Urinary bladder (tissue), 4 donors: ENCODE results near the gene PRRT1. TPM values are rescaled to one million over a fixed set of nuclear protein-coding genes. Genes with fewer than 3 reads are reported as not detected.
"Not testable (repeated sequence)": the region's sequence is repeated elsewhere in the genome, so short reads cannot be mapped to it uniquely, and the experiment has no call there.

ENCODE experiments used
- DNase-seq: peaks from one replicate; pipeline ENCODE4 v3.0.0-alpha.2; 2015; ENCODE audit errors: extremely low spot score
- H3K27ac ChIP-seq: one replicate; pipeline ENCODE4 v1.5.1; 2013; ENCODE audit warnings: low read depth, mild to moderate bottlenecking, moderate library complexity
- H3K36me3 ChIP-seq: one replicate; pipeline ENCODE4 v1.6.1; 2013; ENCODE audit warnings: mild to moderate bottlenecking, moderate library complexity; ENCODE audit not compliant: insufficient read depth
- H3K4me1 ChIP-seq: one replicate; pipeline ENCODE4 v1.6.1; 2013; ENCODE audit warnings: mild to moderate bottlenecking, moderate library complexity; ENCODE audit not compliant: insufficient read depth
- H3K4me3 ChIP-seq: one replicate; pipeline ENCODE4 v1.5.1; 2013; ENCODE audit warnings: low read depth, low read length
- WGBS: extraction: QIAGEN DNeasy Blood & Tissue Kit; methylation state at CpG from one replicate; pipeline ENCODE4 v1.1.7; 2013; 5-methylcytosine and 5-hydroxymethylcytosine counted together
- polyA plus RNA-seq: library from polyadenylated mRNA; stranded (reverse); fragments of 200-250 nt; gene quantifications from one replicate; pipeline ENCODE4 v1.2.3, GENCODE V29; 2013
- total RNA-seq: library from RNA; depleted of rRNA; stranded (reverse); fragments of >200 nt; gene quantifications from one replicate; pipeline ENCODE4 v1.2.3, GENCODE V29; 2014
- donor health status: healthy with polysubstance abuse.
- donor health status: healthy.

Gene PRRT1
- 0.42 TPM for total RNA-seq
- polyA plus RNA-seq, result 10.8 TPM

GRCh38 chr6:32151863-32152768, at the start of gene PRRT1:
TSS of gene PRRT1 (minus strand) at chr6:32151939. CDS start at chr6:32151827, 112 bp downstream.
- Histone ChIP-seq H3K27ac (peak within 1 kb of the TSS; percentile 76), H3K36me3 (no peaks in the 10 kb centered on the region), H3K4me3 (peak within 1 kb of the TSS; percentile 65), H3K4me1 (no peaks in the 10 kb centered on the region)
- 16% methylated on average over 18 of the region's 24 CpGs for WGBS
- DNase-seq, result no peak

- no peaks in the 10 kb centered on the region for H3K4me1 ChIP-seq
- 89% methylated on average over 13 of the region's 13 CpGs for WGBS
- no peaks in the 10 kb centered on the region for H3K36me3 ChIP-seq
- DNase-seq, result no peak
- no peak overlapping the region for H3K27ac ChIP-seq
- H3K4me3 ChIP-seq, result no peak overlapping the region
Measured at GRCh38 chr6:32200711-32201475, 49.2 kb upstream of the PRRT1 start.

GRCh38 chr6:32198866-32199265, 47.1 kb upstream of the PRRT1 start:
- 84% methylated on average over 17 of the region's 17 CpGs for WGBS
- Histone ChIP-seq H3K36me3 (no peaks in the 10 kb centered on the region), H3K27ac (no peak overlapping the region), H3K4me1 (no peaks in the 10 kb centered on the region), H3K4me3 (no peak overlapping the region)
- no peak for DNase-seq

GRCh38 chr6:32198345-32198696, 46.6 kb upstream of the PRRT1 start:
- Histone ChIP-seq H3K27ac (no peak overlapping the region), H3K4me1 (no peaks in the 10 kb centered on the region), H3K4me3 (no peak overlapping the region), H3K36me3 (no peaks in the 10 kb centered on the region)
- 75% methylated on average over 3 of the region's 3 CpGs for WGBS
- DNase-seq, result no peak

GRCh38 chr6:32196682-32197616, 45.2 kb upstream of the PRRT1 start:
- 20% methylated on average over 28 of the region's 28 CpGs for WGBS

GRCh38 chr6:32195902-32196681, 44.4 kb upstream of the PRRT1 start:
- H3K4me3 ChIP-seq, result peak overlapping the region; percentile 41
- WGBS, result under 1% methylated on average over 58 of the region's 58 CpGs
- DNase-seq, result peak; percentile 87
- no peaks in the 10 kb centered on the region for H3K36me3 ChIP-seq
- H3K4me1 ChIP-seq, result no peaks in the 10 kb centered on the region
- H3K27ac ChIP-seq, result peak overlapping the region; percentile 97

More at GRCh38 chr6:32196682-32197616, 45.2 kb upstream of the PRRT1 start:
- Histone ChIP-seq H3K27ac (peak overlapping the region; percentile 97), H3K4me1 (no peaks in the 10 kb centered on the region), H3K4me3 (peak overlapping the region; percentile 41), H3K36me3 (no peaks in the 10 kb centered on the region)
- DNase-seq, result no peak

- no peaks in the 10 kb centered on the region for H3K36me3 ChIP-seq
- no peak overlapping the region for H3K27ac ChIP-seq
- H3K4me3 ChIP-seq, result peak overlapping the region; percentile 41
- H3K4me1 ChIP-seq, result no peaks in the 10 kb centered on the region
- peak; percentile 99 for DNase-seq
- under 1% methylated on average over 25 of the region's 25 CpGs for WGBS
Measured at GRCh38 chr6:32195652-32195901, 43.8 kb upstream of the PRRT1 start.

GRCh38 chr6:32194825-32195651, 43.3 kb upstream of the PRRT1 start:
- Histone ChIP-seq H3K4me1 (no peaks in the 10 kb centered on the region), H3K4me3 (peak overlapping the region; percentile 6), H3K27ac (peak overlapping the region; percentile 76), H3K36me3 (no peaks in the 10 kb centered on the region)
- 15% methylated on average over 15 of the region's 15 CpGs for WGBS
- no peak for DNase-seq

GRCh38 chr6:32194388-32194787, 42.6 kb upstream of the PRRT1 start:
- H3K27ac ChIP-seq, result no peak overlapping the region
- H3K36me3 ChIP-seq, result no peaks in the 10 kb centered on the region
- 93% methylated on average over 4 of the region's 4 CpGs for WGBS
- no peak overlapping the region for H3K4me3 ChIP-seq
- no peak for DNase-seq
- H3K4me1 ChIP-seq, result no peaks in the 10 kb centered on the region

GRCh38 chr6:32193096-32193495, 41.4 kb upstream of the PRRT1 start:
- not testable (repeated sequence) for H3K27ac ChIP-seq, H3K4me3 ChIP-seq, H3K4me1 ChIP-seq, DNase-seq, H3K36me3 ChIP-seq
- 78% methylated on average over 13 of the region's 13 CpGs for WGBS

- Histone ChIP-seq H3K27ac (peak within 1 kb of the TSS; percentile 90), H3K4me3 (peak within 1 kb of the TSS; percentile 42), H3K36me3 (no peaks in the 10 kb centered on the region), H3K4me1 (no peaks in the 10 kb centered on the region)
- WGBS, result 18% methylated on average over 5 of the region's 5 CpGs
- DNase-seq, result no peak
Measured at GRCh38 chr6:32192608-32193039, 40.9 kb upstream of the PRRT1 start, which contains the start of gene GPSM3. TSS of gene GPSM3 (minus strand) at chr6:32192643. CDS start at chr6:32192513, 130 bp downstream.
